Measurements from ENCODE around the gene KLHL3.
A peak's percentile ranks its signal among the peaks of the same experiment; 100 is the strongest.
"Not testable (repeated sequence)": the region's sequence is repeated elsewhere in the genome, so short reads cannot be mapped to it uniquely, and the experiment has no call there.

KLHL3 gene, protein sequence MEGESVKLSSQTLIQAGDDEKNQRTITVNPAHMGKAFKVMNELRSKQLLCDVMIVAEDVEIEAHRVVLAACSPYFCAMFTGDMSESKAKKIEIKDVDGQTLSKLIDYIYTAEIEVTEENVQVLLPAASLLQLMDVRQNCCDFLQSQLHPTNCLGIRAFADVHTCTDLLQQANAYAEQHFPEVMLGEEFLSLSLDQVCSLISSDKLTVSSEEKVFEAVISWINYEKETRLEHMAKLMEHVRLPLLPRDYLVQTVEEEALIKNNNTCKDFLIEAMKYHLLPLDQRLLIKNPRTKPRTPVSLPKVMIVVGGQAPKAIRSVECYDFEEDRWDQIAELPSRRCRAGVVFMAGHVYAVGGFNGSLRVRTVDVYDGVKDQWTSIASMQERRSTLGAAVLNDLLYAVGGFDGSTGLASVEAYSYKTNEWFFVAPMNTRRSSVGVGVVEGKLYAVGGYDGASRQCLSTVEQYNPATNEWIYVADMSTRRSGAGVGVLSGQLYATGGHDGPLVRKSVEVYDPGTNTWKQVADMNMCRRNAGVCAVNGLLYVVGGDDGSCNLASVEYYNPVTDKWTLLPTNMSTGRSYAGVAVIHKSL

DNA sequence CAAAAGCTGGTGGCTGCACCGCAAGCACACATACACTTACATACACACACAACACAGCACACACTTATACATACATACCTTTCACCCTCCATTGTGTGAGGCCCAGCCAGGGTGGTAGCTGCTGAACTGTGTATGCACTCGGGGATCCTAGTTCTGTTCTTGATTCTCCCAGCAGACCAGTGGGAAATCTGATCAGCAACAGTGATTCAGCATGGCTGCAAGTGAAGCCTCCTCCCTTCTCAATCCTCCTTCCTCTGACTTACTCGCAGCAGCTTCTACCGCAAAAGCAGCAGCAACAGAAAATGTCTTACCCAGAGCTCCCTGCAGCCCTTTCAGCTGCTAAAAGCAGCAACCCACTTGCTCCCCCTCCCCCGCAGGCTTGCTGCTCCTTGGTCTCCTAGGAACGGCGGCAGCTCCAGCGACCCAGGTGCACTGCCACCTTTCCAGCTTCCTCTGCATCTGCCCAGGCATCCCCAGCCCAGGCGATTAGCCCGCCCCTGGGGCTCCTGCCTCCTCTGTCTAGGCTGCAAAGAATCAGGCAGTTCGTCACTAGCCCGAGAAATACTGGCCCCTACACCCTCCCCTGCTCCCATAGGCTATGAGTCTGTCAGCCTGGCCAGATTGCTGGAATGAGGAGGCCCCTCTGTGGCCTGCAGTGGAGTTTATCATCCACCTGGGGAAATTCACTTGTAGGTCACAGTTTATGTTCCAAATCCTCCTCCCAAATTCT is at the start of gene KLHL3:
KLHL3 (minus strand) TSS at position 535 of the 730 bp plus-strand sequence; CDS start at position 92, 443 bp downstream.
- TF ChIP-seq, protein P1, sequence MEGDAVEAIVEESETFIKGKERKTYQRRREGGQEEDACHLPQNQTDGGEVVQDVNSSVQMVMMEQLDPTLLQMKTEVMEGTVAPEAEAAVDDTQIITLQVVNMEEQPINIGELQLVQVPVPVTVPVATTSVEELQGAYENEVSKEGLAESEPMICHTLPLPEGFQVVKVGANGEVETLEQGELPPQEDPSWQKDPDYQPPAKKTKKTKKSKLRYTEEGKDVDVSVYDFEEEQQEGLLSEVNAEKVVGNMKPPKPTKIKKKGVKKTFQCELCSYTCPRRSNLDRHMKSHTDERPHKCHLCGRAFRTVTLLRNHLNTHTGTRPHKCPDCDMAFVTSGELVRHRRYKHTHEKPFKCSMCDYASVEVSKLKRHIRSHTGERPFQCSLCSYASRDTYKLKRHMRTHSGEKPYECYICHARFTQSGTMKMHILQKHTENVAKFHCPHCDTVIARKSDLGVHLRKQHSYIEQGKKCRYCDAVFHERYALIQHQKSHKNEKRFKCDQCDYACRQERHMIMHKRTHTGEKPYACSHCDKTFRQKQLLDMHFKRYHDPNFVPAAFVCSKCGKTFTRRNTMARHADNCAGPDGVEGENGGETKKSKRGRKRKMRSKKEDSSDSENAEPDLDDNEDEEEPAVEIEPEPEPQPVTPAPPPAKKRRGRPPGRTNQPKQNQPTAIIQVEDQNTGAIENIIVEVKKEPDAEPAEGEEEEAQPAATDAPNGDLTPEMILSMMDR (conservative IDR thresholded peaks at IDR 0.05; ENCODE audit: control insufficient read depth, insufficient read depth, low read depth, low read length), result peak; percentile 8
- DNase-seq (ENCODE audit: low read depth), result peak; percentile 53
- H3K4me3 ChIP-seq (ENCODE audit: control insufficient read depth, low read depth, low read length), result peak within 1 kb of the TSS; percentile 45

DNA sequence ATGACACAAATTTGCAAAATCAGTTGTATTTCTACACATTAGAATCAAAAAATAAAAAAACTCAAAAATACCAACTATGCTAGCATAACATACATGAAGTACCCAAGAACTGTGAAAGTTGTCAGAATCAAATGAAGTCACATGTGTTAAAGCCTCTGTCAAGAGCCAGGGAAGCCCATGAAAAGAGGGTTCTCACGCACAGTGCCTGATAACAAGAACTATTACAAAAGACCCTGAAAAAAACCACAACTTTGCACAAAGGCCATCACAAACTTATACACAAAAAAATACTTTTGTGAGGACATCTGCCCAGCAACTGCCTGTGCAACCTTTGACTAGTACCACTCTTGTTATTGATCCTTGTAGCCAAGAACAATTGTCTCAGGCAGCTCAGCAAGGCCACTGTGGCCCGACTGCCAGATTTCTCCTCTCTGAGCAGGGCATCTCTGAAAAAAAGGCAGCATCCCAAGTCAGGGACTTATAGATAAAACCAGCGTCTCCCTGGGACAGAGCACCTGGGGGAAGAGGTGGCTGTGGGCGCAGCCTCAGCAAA is 47.2 kb upstream of the KLHL3 start:
- H3K4me3 ChIP-seq (ENCODE audit: control insufficient read depth, low read depth, low read length), result no peak overlapping the region
- TF ChIP-seq, protein P1 (conservative IDR thresholded peaks at IDR 0.05; ENCODE audit: control insufficient read depth, insufficient read depth, low read depth, low read length), result no peak
- no peak for DNase-seq (ENCODE audit: low read depth)

DNA sequence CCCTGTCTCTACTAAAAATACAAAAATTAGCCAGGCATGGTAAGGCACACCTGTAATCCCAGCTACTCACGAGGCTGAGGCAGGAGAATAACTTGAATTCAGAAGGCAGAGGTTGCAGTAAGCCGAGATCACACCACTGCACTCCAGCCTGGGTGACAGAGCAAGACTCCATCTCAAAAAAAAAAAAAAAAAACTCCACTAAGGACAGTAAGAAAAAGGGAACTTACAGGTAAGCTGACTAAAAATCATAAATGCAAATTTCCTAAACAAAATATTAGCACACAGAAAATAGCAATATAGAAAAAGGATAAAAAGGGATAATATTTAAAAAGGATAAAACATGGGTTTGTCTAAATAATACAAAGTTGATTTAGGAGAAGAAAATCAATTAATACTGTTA is 46.2 kb upstream of the KLHL3 start:
- TF ChIP-seq, protein P1 (conservative IDR thresholded peaks at IDR 0.05; ENCODE audit: control insufficient read depth, insufficient read depth, low read depth, low read length), result no peak
- no peak overlapping the region for H3K4me3 ChIP-seq (ENCODE audit: control insufficient read depth, low read depth, low read length)
- DNase-seq (ENCODE audit: low read depth), result no peak

DNA sequence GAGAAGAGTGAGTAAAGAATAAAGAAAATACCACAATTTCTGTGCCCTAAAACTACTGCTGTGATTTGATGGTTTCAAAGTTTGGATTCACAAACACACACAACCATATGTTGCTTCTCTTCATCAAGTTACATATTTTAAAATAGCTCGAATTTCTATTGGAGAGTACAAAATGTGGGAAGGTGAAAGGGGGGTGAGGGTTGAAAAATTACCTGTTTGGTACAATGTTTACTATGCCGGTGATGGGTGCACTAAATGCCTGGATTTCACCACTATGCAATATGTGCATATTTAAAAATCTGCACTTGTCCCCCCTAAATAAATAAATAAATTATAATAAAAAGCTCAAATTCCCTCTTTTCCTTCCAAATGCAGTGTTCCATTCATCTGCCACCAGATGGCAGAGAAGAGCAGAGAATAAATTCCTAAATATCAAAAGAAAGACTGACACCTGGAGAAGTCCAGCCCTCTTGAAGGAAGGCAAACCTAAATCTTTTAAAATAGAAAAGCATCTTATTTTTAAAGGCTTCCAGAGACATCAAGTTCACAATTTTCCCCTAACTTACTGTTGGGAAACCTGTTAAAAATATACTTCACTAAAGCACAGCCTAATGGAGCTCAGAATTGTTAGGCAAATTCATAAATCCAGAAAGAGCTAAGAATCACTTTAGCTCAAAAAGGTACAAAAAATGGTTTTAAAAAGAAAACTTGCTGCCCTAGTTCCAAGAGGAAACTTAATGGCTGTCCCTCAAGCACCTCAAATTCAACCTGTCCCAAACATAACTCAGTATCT is 43.1 kb upstream of the KLHL3 start:
- TF ChIP-seq, protein P1 (conservative IDR thresholded peaks at IDR 0.05; ENCODE audit: control insufficient read depth, insufficient read depth, low read depth, low read length), result peak; percentile 72
- H3K4me3 ChIP-seq (ENCODE audit: control insufficient read depth, low read depth, low read length), result no peak overlapping the region
- peak; percentile 60 for DNase-seq (ENCODE audit: low read depth)

DNA sequence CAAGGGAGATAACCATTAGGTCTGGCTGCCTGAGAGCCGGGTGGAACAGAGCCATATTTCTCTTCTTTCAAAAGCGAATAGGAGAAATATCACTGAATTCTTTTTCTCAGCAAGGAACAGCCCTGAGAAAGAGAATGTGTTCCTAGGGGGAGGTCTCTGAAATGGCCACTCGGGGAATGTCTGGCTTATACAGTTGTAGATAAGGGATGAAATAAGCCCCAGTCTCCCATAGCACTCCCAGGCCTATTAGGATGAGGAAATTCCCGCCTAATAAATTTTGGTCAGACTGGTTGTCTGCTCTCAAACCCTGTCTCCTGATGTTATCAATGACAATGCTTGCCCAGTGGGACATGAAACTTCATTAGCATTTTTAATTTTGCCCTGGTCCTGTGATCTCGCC is 32.0 kb upstream of the KLHL3 start:
- not testable (repeated sequence) for H3K4me3 ChIP-seq (ENCODE audit: control insufficient read depth, low read depth, low read length); DNase-seq (ENCODE audit: low read depth)

DNA sequence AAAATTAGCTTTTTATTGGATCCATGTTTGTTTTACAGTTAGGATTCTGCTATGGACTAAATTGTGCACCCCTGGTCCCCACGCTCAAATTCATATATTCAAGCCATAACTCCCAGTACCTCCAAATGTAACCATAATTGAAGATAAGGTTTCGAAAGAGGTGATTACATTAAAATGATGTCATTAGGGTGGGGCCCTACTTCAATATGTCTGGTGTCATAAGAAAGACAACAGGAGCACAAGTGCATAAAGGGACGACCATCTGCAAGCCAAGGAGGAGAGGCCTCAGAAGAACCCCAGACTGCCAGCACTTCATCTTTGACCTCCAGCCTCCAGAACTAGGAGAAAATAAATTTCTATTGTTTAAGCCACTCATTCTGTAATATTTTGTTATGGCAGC is 25.7 kb upstream of the KLHL3 start:
- TF ChIP-seq, protein P1 (conservative IDR thresholded peaks at IDR 0.05; ENCODE audit: control insufficient read depth, insufficient read depth, low read depth, low read length), result no peak
- no peak overlapping the region for H3K4me3 ChIP-seq (ENCODE audit: control insufficient read depth, low read depth, low read length)
- DNase-seq (ENCODE audit: low read depth), result peak; percentile 14

Measured in fibroblast of mammary gland (primary cell).